ENCODE results near the gene RACK1. TPM values are rescaled to one million over a fixed set of nuclear protein-coding genes. Genes with fewer than 3 reads are reported as not detected.

Gene RACK1
- total RNA-seq, 1 experiment from 2014 or later: 4,601 TPM

DNA sequence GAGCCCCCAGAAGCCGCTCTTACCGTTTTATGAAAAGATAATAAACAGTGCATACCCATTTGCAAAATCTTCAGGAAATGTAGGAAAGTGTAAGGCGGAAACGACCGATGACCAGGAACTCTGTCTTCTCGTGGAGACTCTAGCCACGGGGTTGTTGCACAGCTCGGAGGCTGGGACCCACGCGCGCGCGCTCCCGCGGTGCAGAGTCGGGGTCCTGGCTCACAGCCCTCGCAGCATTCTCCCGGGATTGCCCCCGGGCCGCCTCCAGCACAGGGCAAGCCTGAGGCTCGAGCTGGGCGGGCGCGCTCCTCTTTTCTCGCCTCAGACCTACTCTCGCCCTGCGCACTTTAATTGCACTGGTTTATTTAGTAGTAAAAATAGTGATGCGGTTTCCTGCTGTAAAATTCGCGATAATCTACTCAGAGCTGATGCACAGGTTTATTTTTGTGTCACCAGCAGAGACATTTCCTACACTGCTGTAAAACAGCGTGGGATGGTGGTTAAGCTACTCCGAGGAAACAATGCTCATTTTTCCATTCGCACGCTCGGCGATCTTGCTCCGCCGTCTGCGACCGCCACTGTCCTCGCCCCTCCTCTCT, 54.2 kb downstream of the RACK1 start:
- peak; percentile 53 for DNase-seq (ENCODE audit: low spot score)

DNA sequence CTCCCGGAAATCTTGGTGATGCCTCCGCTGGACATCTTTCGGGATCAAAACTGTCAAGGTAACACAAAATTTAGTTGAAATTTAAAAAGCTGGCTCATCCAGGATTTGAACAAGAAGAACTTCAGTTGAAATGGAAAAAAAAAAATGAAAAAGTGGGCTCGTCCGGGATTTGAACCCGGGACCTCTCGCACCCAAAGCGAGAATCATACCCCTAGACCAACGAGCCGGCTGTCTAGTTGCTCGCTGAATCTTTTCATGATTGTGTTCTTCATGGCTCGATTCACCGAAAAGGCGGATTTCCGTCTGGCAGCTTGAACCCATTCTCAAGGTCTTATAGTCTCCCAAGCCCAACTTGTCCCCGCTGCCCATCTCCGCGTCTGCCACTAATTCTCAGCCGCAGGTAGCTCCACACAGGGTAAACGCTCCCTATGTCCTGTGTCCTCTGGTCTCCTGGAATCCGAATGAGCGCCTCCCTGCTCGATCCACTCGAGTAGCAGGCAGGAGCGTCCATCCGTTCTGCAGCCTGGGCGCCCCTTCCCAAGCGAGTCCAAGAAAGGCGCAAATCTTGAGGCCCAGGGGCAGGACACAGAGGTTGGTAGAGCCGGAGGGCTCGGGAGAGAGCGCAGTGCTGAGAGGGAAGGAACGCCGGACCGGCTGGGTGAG, 54.9 kb downstream of the RACK1 start:
- peak; percentile 92 for DNase-seq (ENCODE audit: low spot score)
- in situ Hi-C loops (cut with HindIII; ENCODE audit: low sequenced_read_pairs): no loop called here

More for the DNA sequence above, 54.2 kb downstream of the RACK1 start:
- in situ Hi-C loops (cut with HindIII; ENCODE audit: low sequenced_read_pairs): no loop called here

DNA sequence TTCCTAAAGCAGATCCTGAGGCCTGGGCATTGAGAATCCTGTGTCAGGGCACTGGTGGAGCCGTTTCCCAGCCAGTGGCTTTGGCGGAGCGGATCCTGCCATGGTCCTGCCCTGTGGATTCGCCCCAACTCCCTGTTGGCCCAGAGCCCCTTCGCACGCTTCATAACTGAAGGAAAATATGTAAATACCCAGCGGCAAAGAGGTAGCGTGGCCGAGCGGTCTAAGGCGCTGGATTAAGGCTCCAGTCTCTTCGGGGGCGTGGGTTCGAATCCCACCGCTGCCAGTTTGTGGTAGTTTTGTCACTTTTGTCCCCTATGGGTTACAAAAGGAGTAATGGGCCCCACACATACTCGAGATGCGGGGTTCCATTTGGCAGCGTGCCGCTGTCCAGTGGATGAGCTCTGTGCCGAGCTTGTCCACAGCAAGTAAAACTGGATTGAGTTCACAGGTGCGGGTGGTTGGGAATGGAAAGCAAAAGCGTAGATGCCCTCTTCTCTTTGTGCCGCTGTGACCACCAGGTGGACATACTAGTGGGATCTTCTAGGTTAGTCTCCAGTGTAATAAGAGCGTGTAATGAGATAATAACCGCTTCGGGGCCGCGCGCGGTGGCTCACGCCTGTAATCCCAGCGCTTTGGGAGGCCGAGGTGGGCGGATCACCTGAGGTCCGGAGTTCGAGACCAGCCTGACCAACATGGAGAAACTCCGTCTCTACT, 56.0 kb downstream of the RACK1 start:
- in situ Hi-C loops (cut with HindIII; ENCODE audit: low sequenced_read_pairs): no loop called here
- DNase-seq (ENCODE audit: low spot score): peak; percentile 86

DNA sequence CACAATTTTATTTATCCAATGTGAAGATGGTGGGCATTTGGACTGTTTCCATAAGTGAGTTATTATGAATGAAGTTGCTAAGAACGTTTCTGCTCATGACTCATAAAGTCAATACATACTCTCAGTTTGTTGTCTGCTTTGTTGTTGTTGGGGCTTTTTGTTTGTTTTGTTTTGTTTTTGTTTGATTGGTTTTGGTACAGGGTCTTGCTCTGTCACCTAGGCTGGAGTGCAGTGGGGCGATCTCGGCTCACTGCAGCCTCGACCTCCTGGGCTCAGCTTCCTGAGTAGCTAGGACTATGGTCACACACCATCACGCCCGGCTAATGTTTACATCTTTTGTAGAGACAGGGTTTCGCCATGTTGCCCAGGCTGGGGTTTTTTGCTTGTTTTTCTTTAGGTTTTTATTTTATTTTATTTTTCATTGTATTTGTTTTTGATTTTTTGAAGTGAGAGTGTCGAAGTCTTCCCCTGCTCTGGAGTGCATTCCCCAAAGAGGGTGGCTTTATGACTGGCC, 56.7 kb downstream of the RACK1 start:
- in situ Hi-C loops (cut with HindIII; ENCODE audit: low sequenced_read_pairs): no loop called here
- peak; percentile 33 for DNase-seq (ENCODE audit: low spot score)

Other genes starting within 250 kb of the RACK1 start
- 0.98 and 5.3 TPM in 2 replicates for gene BTNL9, start 203.6 kb downstream of the RACK1 start, total RNA-seq (2014; rRNA removed; shearing (Covaris generic))
- gene OR2V1, start 112.7 kb downstream of the RACK1 start, total RNA-seq (2014; rRNA removed; shearing (Covaris generic)): not detected in 2 replicates
- gene OR2V2, start 96.3 kb downstream of the RACK1 start, total RNA-seq (2014; rRNA removed; shearing (Covaris generic)): not detected in 2 replicates
- gene TRIM7, start 38.7 kb downstream of the RACK1 start, total RNA-seq (2014; rRNA removed; shearing (Covaris generic)): 3.9 and 5.1 TPM in 2 replicates
- 23.0 and 27.3 TPM in 2 replicates for gene TRIM41, start 20.6 kb downstream of the RACK1 start, total RNA-seq (2014; rRNA removed; shearing (Covaris generic))
- gene TRIM52, start 17.2 kb upstream of the RACK1 start, total RNA-seq (2014; rRNA removed; shearing (Covaris generic)): 2.5 and 3.6 TPM in 2 replicates
- gene OR4F3, start 123.4 kb upstream of the RACK1 start, total RNA-seq (2014; rRNA removed; shearing (Covaris generic)): 0.31 TPM in 1 of 2 replicates, not detected in the other